Mucosa of rectum (tissue), 2 donors: ENCODE measurements around the gene RTN4RL2.

Source experiments
- H3K27ac ChIP-seq, 2 donors: one replicate each; pipeline ENCODE4 v1.7.0; 2013; ENCODE audit warnings: inconsistent platforms in 2 of 2, low read depth in 2 of 2, low read length in 2 of 2
- H3K27me3 ChIP-seq, 2 donors: one replicate each; pipeline ENCODE4 v1.7.0; 2013; ENCODE audit warnings: low read length in 2 of 2; ENCODE audit not compliant: control insufficient read depth in 2 of 2, insufficient read depth in 2 of 2
- H3K36me3 ChIP-seq, 2 donors: one replicate each; pipeline ENCODE4 v1.7.0; 2013; ENCODE audit warnings: low read length in 2 of 2; ENCODE audit not compliant: control insufficient read depth in 2 of 2, insufficient read depth in 2 of 2
- H3K4me1 ChIP-seq, 2 donors: one replicate each; pipeline ENCODE4 v1.7.0; 2013; ENCODE audit warnings: low read length in 2 of 2, mild to moderate bottlenecking in 1 of 2; ENCODE audit not compliant: control insufficient read depth in 2 of 2, insufficient read depth in 2 of 2
- H3K4me3 ChIP-seq, 2 donors: one replicate each; pipeline ENCODE4 v1.7.0; 2013; ENCODE audit warnings: low read length in 2 of 2
- H3K9ac ChIP-seq, 2 donors: one replicate each; pipeline ENCODE4 v1.7.0; 2013; ENCODE audit warnings: low read length in 2 of 2, low read depth in 1 of 2, mild to moderate bottlenecking in 1 of 2
- H3K9me3 ChIP-seq, 2 donors: one replicate each; pipeline ENCODE4 v1.7.0; 2013; ENCODE audit warnings: low read length in 2 of 2; ENCODE audit not compliant: control insufficient read depth in 2 of 2
- donor health status: healthy.
- donor health status: Normal muscosa, but diverticular disease.

The RTN4RL2 gene

DNA sequence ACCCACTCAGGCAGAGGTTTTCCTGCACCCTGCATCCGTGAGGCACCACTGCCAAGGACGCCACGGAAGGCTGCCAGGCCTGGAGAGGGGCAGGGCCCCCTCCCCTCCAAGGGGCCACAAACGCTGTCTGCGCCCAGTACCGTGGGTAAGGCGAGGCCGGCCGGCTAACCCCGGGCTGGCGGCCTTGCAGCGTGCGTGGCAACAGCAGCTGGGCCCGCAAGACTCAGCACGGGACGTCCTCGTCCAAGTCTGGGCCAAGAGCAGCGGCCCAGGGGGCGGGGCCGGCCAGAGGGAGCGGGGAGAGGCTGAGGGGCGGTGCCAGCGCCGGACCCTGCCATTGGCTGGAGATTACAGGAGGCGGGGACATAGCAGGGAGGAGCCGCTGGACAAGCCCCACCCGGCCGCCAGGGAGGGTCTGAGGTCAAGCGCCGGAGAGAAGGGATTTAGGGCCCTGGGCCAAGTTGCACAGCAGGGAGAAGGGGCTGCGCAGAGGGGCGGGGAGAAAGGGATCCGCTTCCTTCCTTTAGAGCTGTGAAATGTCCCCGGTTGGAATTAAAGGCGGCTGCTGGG lies 39.2 kb downstream of the RTN4RL2 start:
- peaks cover 0 to 10% of the 10 kb centered on the region in 2 donors for H3K4me1 ChIP-seq
- H3K27me3 ChIP-seq = no peaks in the 10 kb centered on the region
- H3K9me3 ChIP-seq = no peaks in the 10 kb centered on the region
- H3K9ac ChIP-seq = peak overlapping the region; percentile 24 to 60
- peak overlapping the region; percentile 51 to 59 for H3K4me3 ChIP-seq
- H3K36me3 ChIP-seq = peaks cover 3 to 4% of the 10 kb centered on the region in 2 donors
- H3K27ac ChIP-seq = peak overlapping the region; percentile 38 to 57

DNA sequence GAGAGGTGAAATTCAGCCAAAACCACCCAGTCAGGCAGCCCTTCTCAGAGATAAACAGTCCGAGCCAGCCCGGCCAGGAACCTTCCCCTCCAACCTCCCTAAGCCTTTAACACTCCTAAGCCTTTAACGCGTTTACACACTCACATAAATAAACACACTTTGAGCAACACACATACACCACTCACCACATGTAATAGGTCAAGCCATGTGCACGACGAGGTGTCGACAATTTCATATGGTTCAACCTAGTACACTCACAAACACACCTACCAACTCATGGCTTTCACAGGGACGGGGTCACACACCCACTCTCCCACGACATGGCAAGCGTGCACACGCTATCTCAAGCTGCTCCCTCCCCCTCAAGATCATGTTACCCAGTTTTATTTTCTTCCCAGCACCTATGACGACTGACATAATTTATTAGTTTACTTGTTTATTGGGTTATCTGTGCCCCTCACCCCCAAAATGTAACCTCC lies 39.7 kb downstream of the RTN4RL2 start:
- H3K9me3 ChIP-seq = no peaks in the 10 kb centered on the region
- peaks cover 0 to 10% of the 10 kb centered on the region in 2 donors for H3K4me1 ChIP-seq
- H3K27ac ChIP-seq = peak overlapping the region in 1 of 2 donors; percentile 26
- no peaks in the 10 kb centered on the region for H3K27me3 ChIP-seq
- peaks cover 3 to 4% of the 10 kb centered on the region in 2 donors for H3K36me3 ChIP-seq
- H3K4me3 ChIP-seq = peak overlapping the region; percentile 49 to 57
- peak overlapping the region; percentile 24 to 54 for H3K9ac ChIP-seq

GRCh38 chr11:57500515-57500914 lies 40.2 kb downstream of the RTN4RL2 start:
- no peaks in the 10 kb centered on the region for H3K9me3 ChIP-seq
- H3K27ac ChIP-seq = no peak overlapping the region
- no peak overlapping the region for H3K4me3 ChIP-seq
- H3K9ac ChIP-seq = no peak overlapping the region
- H3K36me3 ChIP-seq = peaks cover 3 to 4% of the 10 kb centered on the region in 2 donors
- H3K27me3 ChIP-seq = no peaks in the 10 kb centered on the region
- H3K4me1 ChIP-seq = peaks cover 0 to 10% of the 10 kb centered on the region in 2 donors

- Histone ChIP-seq H3K4me1 (peaks cover 0 to 10% of the 10 kb centered on the region in 2 donors), H3K4me3 (no peak overlapping the region), H3K27me3 (no peaks in the 10 kb centered on the region), H3K36me3 (peaks cover 3 to 4% of the 10 kb centered on the region in 2 donors), H3K27ac (no peak overlapping the region), H3K9ac (no peak overlapping the region), H3K9me3 (no peaks in the 10 kb centered on the region)
These were observed 40.6 kb downstream of the RTN4RL2 start for GRCh38 chr11:57500926-57501325.

DNA sequence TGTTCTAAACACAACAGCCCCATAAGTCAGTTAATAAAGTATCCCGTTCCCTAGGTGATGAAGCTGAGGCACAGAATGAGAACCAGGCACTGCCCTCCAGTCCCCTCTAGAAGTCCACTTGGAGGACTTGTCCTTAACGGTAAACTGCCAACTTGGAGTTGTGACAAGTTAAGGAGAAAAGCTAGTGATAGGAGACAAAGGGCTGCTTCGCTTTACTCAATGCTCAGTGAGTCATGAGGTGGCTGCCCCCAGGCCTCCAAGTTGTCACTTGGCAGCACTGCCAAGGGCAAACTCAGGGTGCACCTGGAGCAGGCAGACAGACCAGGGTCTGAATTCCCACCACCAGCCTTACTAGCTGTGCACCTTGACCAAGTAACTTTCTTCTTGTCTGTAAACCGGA lies 41.6 kb downstream of the RTN4RL2 start:
- no peaks in the 10 kb centered on the region for H3K9me3 ChIP-seq
- H3K27ac ChIP-seq = no peak overlapping the region
- no peaks in the 10 kb centered on the region for H3K27me3 ChIP-seq
- H3K4me1 ChIP-seq = peaks cover 0 to 10% of the 10 kb centered on the region in 2 donors
- H3K9ac ChIP-seq = no peak overlapping the region
- H3K36me3 ChIP-seq = peaks cover 3 to 4% of the 10 kb centered on the region in 2 donors
- no peak overlapping the region for H3K4me3 ChIP-seq

- Histone ChIP-seq H3K4me1 (peaks cover 0 to 10% of the 10 kb centered on the region in 2 donors), H3K9me3 (no peaks in the 10 kb centered on the region), H3K4me3 (no peak overlapping the region), H3K36me3 (peaks cover 3 to 4% of the 10 kb centered on the region in 2 donors), H3K27me3 (no peaks in the 10 kb centered on the region), H3K9ac (no peak overlapping the region), H3K27ac (no peak overlapping the region)
These were observed 42.0 kb downstream of the RTN4RL2 start for GRCh38 chr11:57502376-57502775.

DNA sequence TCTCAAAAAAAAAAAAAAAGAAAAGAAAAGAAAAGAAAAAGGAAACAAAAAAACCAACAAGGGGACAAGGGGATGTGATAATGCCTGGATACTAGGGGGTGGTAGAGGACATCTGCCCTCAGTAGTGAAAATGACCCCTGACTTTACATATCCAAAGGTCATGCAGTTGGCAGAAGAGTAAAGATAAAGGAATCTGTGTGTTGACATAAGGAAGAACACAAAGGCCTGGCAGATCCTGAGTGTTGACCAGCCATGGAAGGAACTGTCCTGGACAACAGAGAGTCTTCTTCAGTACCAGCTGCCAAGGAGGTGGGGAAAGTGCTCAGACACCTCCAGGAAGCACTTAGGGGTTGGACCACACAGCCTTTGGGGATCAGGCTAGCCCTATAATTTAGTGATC lies 42.5 kb downstream of the RTN4RL2 start:
- Histone ChIP-seq H3K27ac (no peak overlapping the region), H3K4me1 (peaks cover 0 to 10% of the 10 kb centered on the region in 2 donors), H3K36me3 (peaks cover 0 to 2% of the 10 kb centered on the region in 2 donors)

GRCh38 chr11:57504511-57504910 lies 44.2 kb downstream of the RTN4RL2 start:
- no peak overlapping the region for H3K4me3 ChIP-seq
- H3K36me3 ChIP-seq = peaks cover 0 to 2% of the 10 kb centered on the region in 2 donors
- H3K4me1 ChIP-seq = peaks cover 0 to 6% of the 10 kb centered on the region in 2 donors
- no peaks in the 10 kb centered on the region for H3K9me3 ChIP-seq
- no peak overlapping the region for H3K27ac ChIP-seq
- no peaks in the 10 kb centered on the region for H3K27me3 ChIP-seq
- H3K9ac ChIP-seq = no peak overlapping the region

More for the DNA sequence above, 42.5 kb downstream of the RTN4RL2 start:
- Histone ChIP-seq H3K4me3 (no peak overlapping the region), H3K9me3 (no peaks in the 10 kb centered on the region), H3K9ac (no peak overlapping the region), H3K27me3 (no peaks in the 10 kb centered on the region)

DNA sequence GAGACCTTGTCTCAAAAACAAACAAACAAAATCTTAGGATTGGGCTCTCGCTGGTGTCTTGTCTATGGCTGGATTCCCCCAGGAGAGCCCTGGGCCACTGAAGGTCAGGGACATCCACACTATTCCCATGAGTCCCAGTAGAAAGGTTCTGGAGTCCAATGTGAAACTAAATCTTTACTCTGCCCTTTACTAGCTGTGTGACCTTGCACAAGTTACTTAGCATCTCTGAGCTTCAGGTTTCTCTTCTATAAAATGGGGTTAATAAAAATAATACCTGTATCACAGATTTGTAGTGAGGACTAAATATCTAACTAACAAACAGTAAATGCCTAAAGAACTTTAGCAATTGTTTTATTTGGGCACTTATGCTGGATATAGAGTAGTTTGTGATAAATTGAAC lies 46.2 kb downstream of the RTN4RL2 start:
- Histone ChIP-seq H3K27ac (no peak overlapping the region), H3K36me3 (peaks cover 0 to 2% of the 10 kb centered on the region in 2 donors), H3K27me3 (no peaks in the 10 kb centered on the region), H3K4me3 (no peak overlapping the region), H3K4me1 (no peaks in the 10 kb centered on the region), H3K9ac (no peak overlapping the region), H3K9me3 (no peaks in the 10 kb centered on the region)

DNA sequence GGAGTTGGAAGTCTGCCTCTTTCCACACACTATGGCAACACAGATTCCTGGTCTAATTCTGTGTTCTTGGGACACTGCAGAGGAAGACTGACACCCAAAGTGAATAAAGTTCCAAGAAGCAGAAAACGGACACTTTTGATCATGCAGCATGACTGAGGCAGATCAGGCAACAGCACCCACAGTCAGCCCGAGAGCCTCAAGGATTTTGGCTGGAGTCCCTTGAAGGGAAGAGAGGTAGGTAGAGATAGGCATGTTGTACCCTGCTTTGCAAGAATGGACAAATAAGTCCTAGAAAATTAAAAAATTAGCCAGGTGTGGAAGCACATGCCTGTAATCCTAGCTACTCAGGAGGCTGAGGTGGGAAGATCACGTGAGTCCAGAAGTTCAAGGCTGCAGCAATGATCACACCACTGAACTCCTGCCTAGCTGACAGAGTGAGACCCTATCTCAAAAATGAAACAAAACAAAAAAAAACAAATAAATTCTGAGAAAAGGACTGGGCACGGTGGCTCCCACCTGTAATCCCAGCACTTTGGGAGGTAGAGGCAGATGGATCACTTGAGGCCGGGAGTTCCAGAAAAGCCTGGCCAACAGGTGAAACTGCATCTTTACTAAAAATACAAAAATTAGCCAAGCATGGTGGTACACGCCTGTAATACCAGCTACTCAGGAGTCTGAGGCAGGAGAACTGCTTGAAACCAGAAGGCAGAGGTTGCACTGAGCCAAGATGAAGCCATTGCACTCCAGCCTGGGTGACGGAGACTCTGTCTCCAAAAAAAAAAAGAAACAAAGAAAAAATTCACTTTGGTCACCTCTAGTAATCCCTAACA lies 48.2 kb downstream of the RTN4RL2 start:
- Histone ChIP-seq H3K27me3 (no peaks in the 10 kb centered on the region), H3K9ac (no peak overlapping the region), H3K9me3 (no peaks in the 10 kb centered on the region), H3K27ac (no peak overlapping the region), H3K4me3 (no peak overlapping the region), H3K36me3 (no peaks in the 10 kb centered on the region), H3K4me1 (no peaks in the 10 kb centered on the region)
